ENCODE measurements around the gene OSR1.

Gene OSR1

GRCh38 chr2:19359021-19359357 lies 566 bp upstream of the OSR1 start:
- no peak for DNase-seq (ENCODE audit: low read depth in 2 of 2)

GRCh38 chr2:19357402-19358241 lies 801 bp downstream of the OSR1 start:
- no peak for DNase-seq (ENCODE audit: low read depth in 2 of 2)

GRCh38 chr2:19356545-19357401 lies 1.6 kb downstream of the OSR1 start:
- no peak for DNase-seq (ENCODE audit: low read depth in 2 of 2)

GRCh38 chr2:19355931-19356544 lies 2.4 kb downstream of the OSR1 start:
- no peak for DNase-seq (ENCODE audit: low read depth in 2 of 2)

GRCh38 chr2:19355416-19355821 lies 3.0 kb downstream of the OSR1 start:
- no peak for DNase-seq (ENCODE audit: low read depth in 2 of 2)

GRCh38 chr2:19355014-19355405 lies 3.4 kb downstream of the OSR1 start:
- no peak for DNase-seq (ENCODE audit: low read depth in 2 of 2)

- DNase-seq (ENCODE audit: low read depth in 2 of 2), result no peak
Measured at GRCh38 chr2:19353721-19354050, 4.7 kb downstream of the OSR1 start.

- no peak for DNase-seq (ENCODE audit: low read depth in 2 of 2)
Measured at GRCh38 chr2:19352946-19353720, 5.3 kb downstream of the OSR1 start.

- DNase-seq (ENCODE audit: low read depth in 2 of 2), result no peak
Measured at GRCh38 chr2:19351899-19352697, 6.3 kb downstream of the OSR1 start.

GRCh38 chr2:19351499-19351898 lies 6.9 kb downstream of the OSR1 start:
- DNase-seq (ENCODE audit: low read depth in 2 of 2), result no peak

- no peak for DNase-seq (ENCODE audit: low read depth in 2 of 2)
Measured at GRCh38 chr2:19350678-19351401, 7.6 kb downstream of the OSR1 start.

- DNase-seq (ENCODE audit: low read depth in 2 of 2), result peak in 1 of 2 donors; percentile 45
Measured at GRCh38 chr2:19349911-19350677, 8.3 kb downstream of the OSR1 start.

GRCh38 chr2:19348692-19349091 lies 9.7 kb downstream of the OSR1 start:
- no peak for DNase-seq (ENCODE audit: low read depth in 2 of 2)

GRCh38 chr2:19347619-19348562 lies 10.5 kb downstream of the OSR1 start:
- peak; percentile 85 to 86 for DNase-seq (ENCODE audit: low read depth in 2 of 2)

GRCh38 chr2:19346983-19347618 lies 11.3 kb downstream of the OSR1 start:
- no peak for DNase-seq (ENCODE audit: low read depth in 2 of 2)

- DNase-seq (ENCODE audit: low read depth in 2 of 2), result no peak
Measured at GRCh38 chr2:19337742-19338141, 20.7 kb downstream of the OSR1 start.

- DNase-seq (ENCODE audit: low read depth in 2 of 2), result no peak
Measured at GRCh38 chr2:19337202-19337601, 21.2 kb downstream of the OSR1 start.

- DNase-seq (ENCODE audit: low read depth in 2 of 2), result no peak
Measured at GRCh38 chr2:19336781-19337180, 21.6 kb downstream of the OSR1 start.
